HepG2 (cell line): ENCODE measurements around the gene C4orf54. TPM values are rescaled to one million over a fixed set of nuclear protein-coding genes. Genes with fewer than 3 reads are reported as not detected.

Source experiments
- ATAC-seq: fragments of 200-7000 bp; cut with Tn5 transposase; 3 replicates; pipeline ENCODE4 v1.9.1; 2020; ENCODE audit warnings: mild to moderate bottlenecking, moderate library complexity
- BruUV-seq: library from RNA; stranded (reverse); fragments of 400-500 nt; replicated peaks from 2 replicates; lab custom pipeline; 2021; lab: Mats Ljungman, UMichigan
- CTCF ChIA-PET: fragments of 300-600 bp; formaldehyde crosslinking; extraction: SDS; loops from one replicate; lab custom pipeline; 2021; ENCODE audit warnings: low total read pairs, inconsistent platforms, low intra/inter-chr PET ratio; lab: Yijun Ruan, JAX
- POLR2A ChIA-PET: fragments of 350-600 bp; sonication (Branson Sonifier 250); formaldehyde crosslinking; loops from one replicate; lab custom pipeline; 2020; ENCODE audit warnings: antibody characterized with exemption, inconsistent platforms; lab: Yijun Ruan, JAX
- DNase-seq: peaks from one replicate; pipeline ENCODE4 v3.0.0-alpha.2; 2015; ENCODE audit warnings: low spot score
- FAIRE-seq: peaks from 3 replicates; lab custom pipeline; 2011; peaks lifted over from hg19 to GRCh38; lab: Jason Lieb, UNC
- H2AFZ ChIP-seq: one replicate; pipeline ENCODE4 v1.6.1; 2011; ENCODE audit warnings: low read length, inconsistent platforms
- H3K27ac ChIP-seq: fragments of 300-600 bp; 3 replicates; pipeline ENCODE4 v1.8.0; 2011; ENCODE audit warnings: mixed run types, mild to moderate bottlenecking, mixed read lengths, low read length, inconsistent platforms; ENCODE audit not compliant: insufficient read depth; ENCODE audit errors: extremely low read length
- H3K27me3 ChIP-seq, 2 experiments: fragments of 200-600 bp in 1 of 2; 2 replicates in 1 of 2; 3 replicates in 1 of 2; pipeline versions ENCODE4 v1.6.0 to v1.8.0; 2011; ENCODE audit warnings: low read length in 2 of 2, mild to moderate bottlenecking in 2 of 2, moderate library complexity in 2 of 2, inconsistent platforms in 1 of 2; ENCODE audit not compliant: insufficient read depth in 2 of 2, control insufficient read depth in 1 of 2
- H3K36me3 ChIP-seq, 2 experiments: fragments of 200-600 bp in 1 of 2; replicated peaks in 1 of 2; 2 replicates in 1 of 2; 3 replicates in 1 of 2; pipeline versions ENCODE4 v1.5.1 to v1.8.0; 2011; ENCODE audit warnings: low read length in 2 of 2, inconsistent platforms in 1 of 2; ENCODE audit not compliant: insufficient read depth in 2 of 2, control insufficient read depth in 1 of 2
- H3K4me1 ChIP-seq: 2 replicates; pipeline ENCODE4 v1.5.1; 2012; ENCODE audit warnings: low read length, inconsistent platforms; ENCODE audit not compliant: insufficient read depth
- H3K4me2 ChIP-seq: 2 replicates; pipeline ENCODE4 v1.6.0; 2011; ENCODE audit warnings: low read depth, low read length, inconsistent platforms
- H3K4me3 ChIP-seq, 3 experiments: fragments of 200-600 bp in 1 of 3; sonication (generic), shearing (Covaris generic) in 1 of 3; replicated peaks in 1 of 3; 2 replicates each; pipeline ENCODE4 v1.5.1; 2011 to 2016; ENCODE audit warnings: low read length in 3 of 3, inconsistent platforms in 2 of 3, low read depth in 2 of 3, mild to moderate bottlenecking in 2 of 3, control low read depth in 1 of 3, mixed read lengths in 1 of 3; ENCODE audit not compliant: insufficient read depth in 1 of 3
- H3K79me2 ChIP-seq: one replicate; pipeline ENCODE4 v1.6.1; 2011; ENCODE audit warnings: low read length, inconsistent platforms; ENCODE audit not compliant: insufficient read depth
- H3K9ac ChIP-seq: 2 replicates; pipeline ENCODE4 v1.6.0; 2011; ENCODE audit warnings: mild to moderate bottlenecking, low read depth, low read length, inconsistent platforms; ENCODE audit not compliant: insufficient read depth
- H3K9me3 ChIP-seq: 2 replicates; pipeline ENCODE4 v1.5.1; 2012; ENCODE audit warnings: mild to moderate bottlenecking, low read length
- H4K20me1 ChIP-seq: 2 replicates; pipeline ENCODE4 v1.6.0; 2011; ENCODE audit warnings: inconsistent platforms, mild to moderate bottlenecking, low read length, moderate library complexity; ENCODE audit not compliant: insufficient read depth
- BRCA1 ChIP-seq: sonication (generic); formaldehyde crosslinking; IDR thresholded peaks from 2 replicates; pipeline ENCODE4 v1.4.0; 2020; ENCODE audit warnings: missing genetic modification reagents
- ESRRA ChIP-seq: sonication (generic); formaldehyde crosslinking; IDR thresholded peaks from 2 replicates; pipeline ENCODE4 v1.5.1; 2020; ENCODE audit warnings: mild to moderate bottlenecking, low read depth, missing genetic modification reagents
- GABPA ChIP-seq, 2 experiments: IDR thresholded peaks; 2 replicates each; pipeline ENCODE4 v1.6.1; 2011 to 2016; ENCODE audit warnings: low read depth in 2 of 2, low read length in 1 of 2, missing biosample characterization in 1 of 2, missing genetic modification characterization in 1 of 2
- PCBP1 ChIP-seq: fragments of 200-400 bp; formaldehyde crosslinking; IDR thresholded peaks from 2 replicates; pipeline ENCODE4 v1.6.1; 2017; ENCODE audit warnings: mild to moderate bottlenecking, low read depth, low read length, borderline replicate concordance
- RARG ChIP-seq: sonication (generic); formaldehyde crosslinking; IDR thresholded peaks from 2 replicates; pipeline ENCODE4 v1.4.0; 2020; ENCODE audit warnings: low read depth, mild to moderate bottlenecking, missing genetic modification reagents
- SATB2 ChIP-seq: sonication (generic); formaldehyde crosslinking; IDR thresholded peaks from 2 replicates; pipeline ENCODE4 v1.5.0; 2020; ENCODE audit warnings: missing genetic modification reagents
- U2AF2 ChIP-seq: fragments of 200-400 bp; formaldehyde crosslinking; IDR thresholded peaks from 2 replicates; pipeline ENCODE4 v1.6.1; 2017; ENCODE audit warnings: low read depth, mild to moderate bottlenecking, low read length
- WGBS: methylation state at CpG from one replicate; pipeline ENCODE4 v1.1.6; 2017; ENCODE audit warnings: low lambda C conversion rate; 5-methylcytosine and 5-hydroxymethylcytosine counted together
- in situ Hi-C: cut with HindIII; loops from 2 replicates; pipeline ENCODE4 v1.10.0; 2017; ENCODE audit warnings: low pct_unique_long_range_greater_than_20kb; ENCODE audit not compliant: extremely low pct_ligation_motif_present
- intact Hi-C: fragments of 100-400 bp; cut with micrococcal nuclease; formaldehyde crosslinking; loops from one replicate; pipeline ENCODE4 v1.10.0; 2022; ENCODE audit not compliant: unreplicated experiment
- polyA plus RNA-seq, 8 experiments: library from polyadenylated mRNA; depleted of rRNA in 3 of 8; stranded (reverse) in 7 of 8; unstranded in 1 of 8; fragments of >200 nt; fragmentation: Illumina TruSeq in 4 of 8; extraction: Trizol in 4 of 8; gene quantifications; 2 replicates each; pipeline versions ENCODE4 v1.2.1 to v1.2.3, GENCODE V29; 2011 to 2016; ENCODE audit warnings: low read depth in 4 of 8, missing spikeins in 1 of 8, mixed read lengths in 1 of 8; ENCODE audit not compliant: insufficient read depth in 1 of 8
- total RNA-seq, 5 experiments: library from RNA; depleted of rRNA; stranded (reverse); fragments of >200 nt; fragmentation: Illumina TruSeq; extraction: Trizol; gene quantifications; 2 replicates each; pipeline ENCODE4 v1.2.3, GENCODE V29; 2016; ENCODE audit warnings: low read depth in 1 of 5
- TF ChIP-seq, protein P1 (sequence below): sonication (generic); formaldehyde crosslinking; IDR thresholded peaks from 2 replicates; pipeline ENCODE4 v1.9.0; 2022; ENCODE audit warnings: missing genetic modification reagents, mild to moderate bottlenecking, borderline replicate concordance
- TF ChIP-seq, protein P2 (sequence below): fragments of 450-650 bp; IDR thresholded peaks from 2 replicates; pipeline ENCODE4 v1.6.1; 2016
- TF ChIP-seq, protein P3 (sequence below): sonication (generic); formaldehyde crosslinking; IDR thresholded peaks from 2 replicates; pipeline ENCODE4 v1.4.0; 2020; ENCODE audit warnings: missing genetic modification reagents, borderline replicate concordance

The C4orf54 gene
- total and polyA plus RNA-seq, 2 of the 13 experiments (the other 11 are each of a cell fraction or from before 2014, with no cell fraction given), result not detected

DNA sequence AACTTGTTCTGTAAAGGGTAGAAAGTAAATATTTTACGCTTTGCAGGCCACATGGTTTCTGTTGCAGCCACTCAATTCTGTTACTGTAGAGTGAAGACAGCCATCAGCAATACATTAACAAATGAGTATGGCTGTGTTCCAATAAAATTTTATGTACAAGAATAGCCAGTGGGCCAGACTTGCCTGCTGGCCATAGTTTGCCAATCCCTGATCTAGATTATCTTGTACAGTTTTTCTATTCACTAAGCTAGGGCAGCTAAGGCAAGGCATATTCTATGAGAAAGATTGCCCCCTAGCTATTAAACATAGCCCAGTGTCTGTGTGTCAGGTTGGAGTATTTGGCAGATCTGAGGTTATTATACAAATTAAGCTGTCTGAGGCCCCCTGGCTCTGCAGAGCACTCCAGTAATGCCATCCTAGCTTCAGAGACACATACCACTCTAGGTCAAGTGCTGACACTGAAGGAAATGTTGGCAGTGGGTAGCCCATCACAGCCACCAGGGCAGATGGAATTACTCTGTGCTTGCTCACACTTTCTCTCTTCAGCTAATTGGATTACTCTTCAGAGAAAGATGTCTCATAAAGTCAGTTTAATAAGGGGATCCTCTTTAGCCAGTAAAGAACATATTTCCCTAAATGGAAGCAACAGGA, 42.3 kb downstream of the C4orf54 start:
- FAIRE-seq, result no peak
- no TSS peak for BruUV-seq
- CTCF ChIA-PET, result no interaction called here
- TF ChIP-seq SATB2 (CRISPR knock-in tag) (no peak), PCBP1 (no peak), RARG (CRISPR knock-in tag) (no peak), ESRRA (no peak), U2AF2 (no peak), GABPA (IDR thresholded peaks at IDR 0.05; ENCODE audit: low read depth, low read length) (no peak), GABPA (CRISPR knock-in tag; IDR thresholded peaks at IDR 0.05; ENCODE audit: low read depth) (no peak), BRCA1 (CRISPR knock-in tag) (no peak)
- TF ChIP-seq, protein P1, sequence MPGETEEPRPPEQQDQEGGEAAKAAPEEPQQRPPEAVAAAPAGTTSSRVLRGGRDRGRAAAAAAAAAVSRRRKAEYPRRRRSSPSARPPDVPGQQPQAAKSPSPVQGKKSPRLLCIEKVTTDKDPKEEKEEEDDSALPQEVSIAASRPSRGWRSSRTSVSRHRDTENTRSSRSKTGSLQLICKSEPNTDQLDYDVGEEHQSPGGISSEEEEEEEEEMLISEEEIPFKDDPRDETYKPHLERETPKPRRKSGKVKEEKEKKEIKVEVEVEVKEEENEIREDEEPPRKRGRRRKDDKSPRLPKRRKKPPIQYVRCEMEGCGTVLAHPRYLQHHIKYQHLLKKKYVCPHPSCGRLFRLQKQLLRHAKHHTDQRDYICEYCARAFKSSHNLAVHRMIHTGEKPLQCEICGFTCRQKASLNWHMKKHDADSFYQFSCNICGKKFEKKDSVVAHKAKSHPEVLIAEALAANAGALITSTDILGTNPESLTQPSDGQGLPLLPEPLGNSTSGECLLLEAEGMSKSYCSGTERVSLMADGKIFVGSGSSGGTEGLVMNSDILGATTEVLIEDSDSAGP, result no peak
- TF ChIP-seq, protein P2, sequence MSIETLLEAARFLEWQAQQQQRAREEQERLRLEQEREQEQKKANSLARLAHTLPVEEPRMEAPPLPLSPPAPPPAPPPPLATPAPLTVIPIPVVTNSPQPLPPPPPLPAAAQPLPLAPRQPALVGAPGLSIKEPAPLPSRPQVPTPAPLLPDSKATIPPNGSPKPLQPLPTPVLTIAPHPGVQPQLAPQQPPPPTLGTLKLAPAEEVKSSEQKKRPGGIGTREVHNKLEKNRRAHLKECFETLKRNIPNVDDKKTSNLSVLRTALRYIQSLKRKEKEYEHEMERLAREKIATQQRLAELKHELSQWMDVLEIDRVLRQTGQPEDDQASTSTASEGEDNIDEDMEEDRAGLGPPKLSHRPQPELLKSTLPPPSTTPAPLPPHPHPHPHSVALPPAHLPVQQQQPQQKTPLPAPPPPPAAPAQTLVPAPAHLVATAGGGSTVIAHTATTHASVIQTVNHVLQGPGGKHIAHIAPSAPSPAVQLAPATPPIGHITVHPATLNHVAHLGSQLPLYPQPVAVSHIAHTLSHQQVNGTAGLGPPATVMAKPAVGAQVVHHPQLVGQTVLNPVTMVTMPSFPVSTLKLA, result no peak
- TF ChIP-seq, protein P3, sequence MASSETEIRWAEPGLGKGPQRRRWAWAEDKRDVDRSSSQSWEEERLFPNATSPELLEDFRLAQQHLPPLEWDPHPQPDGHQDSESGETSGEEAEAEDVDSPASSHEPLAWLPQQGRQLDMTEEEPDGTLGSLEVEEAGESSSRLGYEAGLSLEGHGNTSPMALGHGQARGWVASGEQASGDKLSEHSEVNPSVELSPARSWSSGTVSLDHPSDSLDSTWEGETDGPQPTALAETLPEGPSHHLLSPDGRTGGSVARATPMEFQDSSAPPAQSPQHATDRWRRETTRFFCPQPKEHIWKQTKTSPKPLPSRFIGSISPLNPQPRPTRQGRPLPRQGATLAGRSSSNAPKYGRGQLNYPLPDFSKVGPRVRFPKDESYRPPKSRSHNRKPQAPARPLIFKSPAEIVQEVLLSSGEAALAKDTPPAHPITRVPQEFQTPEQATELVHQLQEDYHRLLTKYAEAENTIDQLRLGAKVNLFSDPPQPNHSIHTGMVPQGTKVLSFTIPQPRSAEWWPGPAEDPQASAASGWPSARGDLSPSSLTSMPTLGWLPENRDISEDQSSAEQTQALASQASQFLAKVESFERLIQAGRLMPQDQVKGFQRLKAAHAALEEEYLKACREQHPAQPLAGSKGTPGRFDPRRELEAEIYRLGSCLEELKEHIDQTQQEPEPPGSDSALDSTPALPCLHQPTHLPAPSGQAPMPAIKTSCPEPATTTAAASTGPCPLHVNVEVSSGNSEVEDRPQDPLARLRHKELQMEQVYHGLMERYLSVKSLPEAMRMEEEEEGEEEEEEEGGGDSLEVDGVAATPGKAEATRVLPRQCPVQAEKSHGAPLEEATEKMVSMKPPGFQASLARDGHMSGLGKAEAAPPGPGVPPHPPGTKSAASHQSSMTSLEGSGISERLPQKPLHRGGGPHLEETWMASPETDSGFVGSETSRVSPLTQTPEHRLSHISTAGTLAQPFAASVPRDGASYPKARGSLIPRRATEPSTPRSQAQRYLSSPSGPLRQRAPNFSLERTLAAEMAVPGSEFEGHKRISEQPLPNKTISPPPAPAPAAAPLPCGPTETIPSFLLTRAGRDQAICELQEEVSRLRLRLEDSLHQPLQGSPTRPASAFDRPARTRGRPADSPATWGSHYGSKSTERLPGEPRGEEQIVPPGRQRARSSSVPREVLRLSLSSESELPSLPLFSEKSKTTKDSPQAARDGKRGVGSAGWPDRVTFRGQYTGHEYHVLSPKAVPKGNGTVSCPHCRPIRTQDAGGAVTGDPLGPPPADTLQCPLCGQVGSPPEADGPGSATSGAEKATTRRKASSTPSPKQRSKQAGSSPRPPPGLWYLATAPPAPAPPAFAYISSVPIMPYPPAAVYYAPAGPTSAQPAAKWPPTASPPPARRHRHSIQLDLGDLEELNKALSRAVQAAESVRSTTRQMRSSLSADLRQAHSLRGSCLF (CRISPR knock-in tag), result no peak
- TF ChIP-seq, all 625 proteins: peak for 0
- Histone ChIP-seq H3K79me2 (no peaks in the 10 kb centered on the region), H3K9me3 (no peaks in the 10 kb centered on the region), H3K27ac (no peak overlapping the region), H3K9ac (no peak overlapping the region), H3K4me3 (no peak overlapping the region), H3K27me3 (no peaks in the 10 kb centered on the region), H3K4me1 (no peaks in the 10 kb centered on the region), H3K4me2 (no peak overlapping the region), H3K36me3 (peaks cover 9 to 63% of the 10 kb centered on the region in 2 experiments; a peak in 4 of 5 replicates), H2AFZ (no peak overlapping the region), H4K20me1 (no peaks in the 10 kb centered on the region)
- 100% methylated on average over 1 of the region's 1 CpG for WGBS
- no peak; the same call in 2 of the 3 replicates for ATAC-seq
- no peak for DNase-seq
- in situ Hi-C loops (no loop called here), intact Hi-C loops (no loop called here)
- POLR2A ChIA-PET, result interaction anchor here (1.1 kb wide), 1 partner anchor 12 kb away, joined by 3 read pairs; no protein-coding TSS in a partner anchor
